NCI-H524 (cell line): ENCODE measurements around the gene UACA.

Experiments used
- DNase-seq, 2 experiments: peaks; one replicate each; lab custom pipeline; 2025; lab: John Stamatoyannopoulos, UW

The UACA gene

DNA sequence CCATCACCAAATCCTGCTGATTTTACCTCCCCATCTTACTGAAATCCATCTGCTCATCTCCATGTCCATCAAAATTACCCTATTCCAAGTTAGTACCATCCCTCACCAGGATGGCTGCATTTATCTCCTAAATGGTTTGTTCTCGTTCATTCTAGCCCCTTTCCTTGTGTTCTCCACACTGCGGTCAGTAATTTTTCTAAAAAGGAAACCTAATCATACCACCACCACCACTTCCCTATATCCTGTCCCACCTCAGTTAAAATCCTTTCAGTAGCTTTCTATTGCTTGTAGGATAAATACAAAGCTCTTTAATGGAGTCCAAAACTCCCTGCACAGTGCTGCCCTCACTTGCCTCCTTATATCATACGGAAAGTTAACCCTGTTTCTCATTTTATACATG is 51.1 kb downstream of the UACA start:
- DNase-seq = no peak

DNA sequence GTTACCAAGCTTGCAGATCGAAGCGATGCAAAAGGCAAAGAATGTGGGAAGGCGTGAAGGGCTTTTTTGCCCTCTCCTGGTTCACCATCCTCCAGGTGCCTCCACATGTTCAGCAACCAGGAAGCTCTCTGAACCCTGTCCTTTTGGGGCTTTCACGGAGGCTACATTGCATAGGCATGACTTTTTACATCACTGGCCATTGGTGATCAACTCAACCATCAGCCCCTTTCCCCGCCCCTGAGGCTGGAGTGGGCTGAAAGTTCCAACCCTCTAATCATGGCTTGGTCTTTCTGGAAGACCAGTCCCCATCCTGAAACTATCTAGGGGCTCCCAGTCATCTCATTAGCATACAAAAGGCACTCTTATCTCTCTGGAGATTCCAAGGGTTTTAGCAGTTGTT is 52.6 kb downstream of the UACA start:
- no peak for DNase-seq

DNA sequence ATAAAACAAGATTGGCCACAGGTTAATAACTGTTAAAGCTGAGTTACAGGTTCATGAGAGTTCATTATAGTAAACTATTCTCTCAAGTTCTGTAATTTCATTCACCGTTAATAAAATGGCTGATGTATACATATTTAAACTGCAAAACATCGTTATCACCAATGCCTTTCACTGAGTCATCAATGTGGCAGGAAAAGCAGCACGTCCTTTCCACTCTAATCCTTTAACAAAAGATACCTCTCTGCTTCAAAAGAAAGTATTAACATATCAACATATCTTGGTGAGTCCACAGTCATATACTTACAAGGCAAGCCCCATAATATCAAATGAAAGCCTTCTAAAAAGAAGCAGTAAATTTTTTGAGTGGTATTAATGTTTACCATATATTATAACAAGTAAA is 54.5 kb downstream of the UACA start:
- DNase-seq = no peak

DNA sequence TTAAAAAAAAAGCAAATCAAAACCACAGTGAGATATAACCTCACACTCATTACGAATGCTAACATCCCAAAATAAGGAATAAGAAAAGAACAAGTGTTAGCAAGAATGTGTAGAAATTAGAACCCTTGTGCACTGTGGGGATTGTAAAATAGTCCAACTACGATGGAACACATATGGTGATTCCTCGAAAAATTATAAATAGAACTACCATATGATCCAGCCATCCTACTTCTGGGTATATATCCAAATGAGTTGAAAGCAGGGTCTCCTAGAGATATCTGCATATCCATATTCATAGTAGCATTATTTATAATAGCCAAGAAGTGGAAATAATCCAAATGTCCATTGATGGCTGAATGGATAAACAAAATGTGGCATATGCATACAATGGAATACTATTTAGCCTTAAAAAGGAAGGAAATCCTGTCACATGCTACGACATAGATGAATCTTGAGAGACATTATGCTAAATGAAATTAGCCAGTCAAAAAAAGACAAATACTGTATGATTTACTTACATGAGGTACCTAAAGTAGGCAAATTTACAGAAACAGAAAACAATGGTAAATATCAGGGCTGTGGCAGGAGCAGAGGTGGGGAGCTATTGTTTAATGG is 55.6 kb downstream of the UACA start:
- DNase-seq = no peak

DNA sequence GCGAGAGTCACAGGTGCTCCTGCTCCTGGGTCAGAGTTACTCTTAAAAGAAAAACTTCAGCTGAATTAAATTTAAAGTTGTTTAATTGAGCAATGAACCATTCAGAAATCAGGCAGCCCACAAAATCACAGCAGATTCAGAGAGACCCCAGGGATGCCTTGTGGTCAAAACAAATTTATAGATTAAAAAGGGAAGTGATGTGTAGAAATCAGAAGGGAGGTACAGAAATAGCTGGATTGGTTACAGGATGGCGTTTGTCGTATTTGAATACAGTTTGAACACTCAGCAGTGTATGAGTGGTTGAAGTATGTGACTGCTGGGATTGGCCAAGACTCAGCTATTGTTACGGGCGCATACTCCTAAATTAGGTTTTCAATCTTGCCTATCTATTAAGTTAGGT is 58.6 kb downstream of the UACA start:
- no peak for DNase-seq

DNA sequence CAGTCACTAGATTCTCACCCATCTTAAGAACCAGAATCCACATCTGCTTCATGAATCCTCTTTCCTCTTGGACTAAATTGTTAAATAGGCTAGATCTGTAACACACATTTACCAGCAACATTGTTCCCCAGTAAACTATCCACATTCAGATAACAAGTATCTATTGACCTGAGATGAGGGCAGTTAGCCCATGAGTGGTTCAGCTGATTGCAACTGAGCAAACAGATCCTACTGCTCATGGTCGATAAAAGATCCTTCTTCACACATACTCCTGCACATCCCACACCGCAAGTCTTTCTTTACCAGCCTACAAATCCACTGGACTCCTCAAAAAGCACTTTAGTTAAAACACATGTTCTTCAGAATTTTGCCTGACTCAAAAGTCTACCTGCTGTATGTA is 59.2 kb downstream of the UACA start:
- DNase-seq = no peak

DNA sequence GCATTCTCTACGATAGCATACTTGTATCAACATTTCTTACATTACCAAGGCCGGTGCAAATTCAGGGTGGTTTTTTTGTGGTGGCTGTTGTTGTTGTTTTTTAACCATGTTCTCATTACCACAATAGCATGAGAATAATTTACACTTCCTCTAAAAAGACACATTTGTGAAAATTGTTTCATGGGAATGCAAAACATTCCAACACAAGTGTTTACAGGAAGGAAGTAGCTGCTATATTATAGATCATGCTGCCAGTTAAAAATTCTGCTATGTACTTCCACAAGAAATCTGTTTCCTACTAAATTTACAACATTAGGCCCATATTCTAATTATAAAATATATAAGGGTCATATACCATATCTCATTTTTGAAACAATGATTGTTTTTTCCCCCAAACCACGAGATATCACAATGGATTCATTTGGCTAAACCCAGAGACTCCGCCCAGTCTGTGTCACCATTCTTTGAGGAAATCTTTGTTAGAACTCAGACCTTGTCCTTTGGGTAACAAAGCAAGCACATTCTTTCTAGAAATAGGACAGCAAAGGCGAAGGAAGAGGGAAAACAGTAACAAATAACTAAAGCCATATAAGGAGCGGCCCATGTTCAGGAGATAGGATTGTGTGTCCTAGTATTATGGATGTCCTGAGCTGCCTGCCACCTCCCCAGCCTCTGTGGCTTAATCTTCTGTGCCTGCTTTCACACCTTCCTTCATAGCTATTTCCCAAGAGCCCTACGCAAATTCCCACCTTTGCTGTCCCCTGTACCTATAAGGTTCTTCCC is 60.1 kb downstream of the UACA start:
- no peak for DNase-seq

DNA sequence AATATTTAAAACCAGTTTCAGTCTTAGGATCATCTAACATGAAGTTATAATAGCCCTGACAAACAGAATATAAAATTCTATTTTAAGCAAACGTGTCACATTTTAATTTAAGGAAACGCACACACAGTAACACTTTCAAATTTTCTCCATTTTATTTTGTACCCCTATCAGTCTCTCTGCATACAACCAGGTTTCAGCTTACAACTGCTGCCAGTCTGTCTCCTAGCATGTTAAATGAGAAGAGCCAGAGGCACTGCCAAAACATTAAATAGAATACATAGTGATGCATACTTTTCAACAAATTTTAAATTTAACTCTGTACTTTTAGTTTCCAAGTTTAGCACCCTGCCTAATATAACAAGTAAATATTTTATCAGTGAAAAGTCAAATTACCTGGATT is 60.8 kb downstream of the UACA start:
- no peak for DNase-seq

DNA sequence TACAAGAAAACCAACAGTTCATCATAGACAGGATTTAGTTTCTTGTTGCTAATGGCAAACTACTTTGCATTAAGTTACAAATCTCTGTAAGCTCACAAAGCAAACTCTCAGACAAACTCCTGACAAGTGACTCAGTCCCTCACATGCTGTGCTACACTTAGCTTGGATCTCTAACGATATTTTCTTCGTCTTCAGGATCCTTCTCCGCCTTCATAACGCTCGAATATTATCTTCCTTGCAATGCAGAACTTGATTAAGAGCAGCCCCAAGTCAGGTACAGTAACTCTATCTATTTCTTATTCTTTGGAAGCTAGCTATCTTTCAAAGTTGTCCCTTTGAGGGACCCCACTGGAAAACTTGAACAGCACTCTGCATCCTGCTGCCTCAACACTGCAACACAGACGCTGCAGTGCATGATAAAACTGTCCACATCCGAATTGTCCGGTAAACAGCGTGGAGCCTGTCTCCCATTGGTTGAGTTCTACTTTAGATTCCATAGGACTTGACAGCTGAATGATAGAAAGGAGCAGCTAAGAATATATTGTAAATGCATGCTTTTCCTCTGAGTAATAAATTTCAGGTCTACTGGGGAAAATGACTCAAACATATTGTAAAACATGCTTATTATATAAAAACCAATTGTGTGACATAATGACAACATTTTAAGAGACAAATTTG is 61.3 kb downstream of the UACA start:
- no peak for DNase-seq

DNA sequence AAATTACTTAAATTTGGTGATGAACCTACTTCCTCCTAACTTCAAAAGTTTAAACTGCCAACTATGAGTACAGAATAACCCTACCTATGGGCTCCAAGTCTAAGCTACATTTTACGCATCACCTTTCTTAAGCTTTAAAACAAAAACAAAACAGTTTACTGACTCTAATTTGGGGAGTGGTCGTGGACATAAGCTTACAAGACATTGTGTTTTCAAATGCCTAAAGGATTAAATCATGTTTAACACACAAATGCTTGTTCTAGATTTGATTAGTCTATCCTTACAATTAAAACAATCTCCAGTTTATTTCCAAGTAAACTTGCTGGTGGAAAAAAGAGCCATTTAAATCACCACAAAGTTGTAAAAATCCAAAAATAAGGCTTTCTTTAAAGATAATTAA is 62.2 kb downstream of the UACA start:
- no peak for DNase-seq

DNA sequence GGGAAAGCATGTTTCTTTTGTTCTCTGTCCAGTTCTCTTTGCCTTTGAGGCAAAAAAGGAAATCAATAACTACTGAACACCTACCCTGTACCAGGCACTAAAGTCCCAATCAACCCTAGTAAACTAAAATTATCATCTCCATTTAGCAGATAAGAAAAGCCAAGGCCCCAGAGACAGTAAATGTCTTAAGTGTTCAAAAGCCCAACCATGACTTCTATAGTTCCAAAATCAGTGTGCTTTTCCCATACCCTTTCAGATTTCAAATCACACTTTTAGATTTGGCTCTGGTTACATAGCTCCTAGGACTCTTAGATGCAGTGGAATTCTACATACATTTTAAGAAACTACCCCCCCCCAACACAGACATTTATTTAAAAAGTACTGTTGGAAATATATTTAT is 63.5 kb downstream of the UACA start:
- DNase-seq = no peak

DNA sequence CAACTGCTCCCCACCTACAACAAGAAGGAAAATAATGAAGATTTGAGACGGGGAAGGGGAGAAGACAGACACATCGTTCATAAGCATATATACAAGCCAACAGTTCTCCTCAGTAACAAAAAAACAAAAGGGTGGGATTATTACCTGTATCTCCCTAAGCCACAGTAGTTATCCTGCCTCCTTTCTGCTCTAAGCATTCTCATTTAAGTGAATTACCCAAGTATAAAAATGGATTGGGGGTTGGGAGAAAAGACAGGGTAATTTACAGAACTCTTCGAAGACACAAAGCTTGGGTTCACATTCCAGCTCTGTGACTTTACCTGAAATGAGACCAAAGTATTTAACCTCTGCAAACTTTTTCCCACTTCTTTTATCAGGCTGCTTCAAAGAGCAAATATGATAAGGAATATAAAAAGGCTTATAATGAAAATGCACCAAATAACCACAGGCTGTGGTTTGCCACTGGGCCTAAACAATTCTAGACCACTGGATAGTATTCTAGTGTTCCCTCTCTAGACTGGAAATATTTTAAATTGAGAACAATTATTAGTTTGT is 64.4 kb downstream of the UACA start:
- no peak for DNase-seq

DNA sequence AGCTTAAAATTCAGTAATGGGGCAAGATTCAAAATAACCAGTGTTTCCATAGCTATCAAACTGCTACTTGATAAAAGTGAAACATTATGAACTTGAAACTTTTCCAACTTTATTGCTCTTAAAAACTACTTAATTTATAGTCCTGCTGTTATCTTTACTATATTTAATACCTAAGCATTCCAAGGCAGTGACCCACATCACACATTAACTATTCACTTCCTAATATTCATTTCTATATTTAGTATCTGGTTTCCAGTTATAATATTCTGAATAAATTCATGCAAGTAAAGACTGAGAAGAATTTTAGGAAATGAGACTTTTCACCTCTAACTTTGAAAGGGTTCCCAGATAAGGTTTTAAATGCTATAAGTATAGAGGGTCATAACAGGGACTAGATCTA is 64.9 kb downstream of the UACA start:
- no peak for DNase-seq

DNA sequence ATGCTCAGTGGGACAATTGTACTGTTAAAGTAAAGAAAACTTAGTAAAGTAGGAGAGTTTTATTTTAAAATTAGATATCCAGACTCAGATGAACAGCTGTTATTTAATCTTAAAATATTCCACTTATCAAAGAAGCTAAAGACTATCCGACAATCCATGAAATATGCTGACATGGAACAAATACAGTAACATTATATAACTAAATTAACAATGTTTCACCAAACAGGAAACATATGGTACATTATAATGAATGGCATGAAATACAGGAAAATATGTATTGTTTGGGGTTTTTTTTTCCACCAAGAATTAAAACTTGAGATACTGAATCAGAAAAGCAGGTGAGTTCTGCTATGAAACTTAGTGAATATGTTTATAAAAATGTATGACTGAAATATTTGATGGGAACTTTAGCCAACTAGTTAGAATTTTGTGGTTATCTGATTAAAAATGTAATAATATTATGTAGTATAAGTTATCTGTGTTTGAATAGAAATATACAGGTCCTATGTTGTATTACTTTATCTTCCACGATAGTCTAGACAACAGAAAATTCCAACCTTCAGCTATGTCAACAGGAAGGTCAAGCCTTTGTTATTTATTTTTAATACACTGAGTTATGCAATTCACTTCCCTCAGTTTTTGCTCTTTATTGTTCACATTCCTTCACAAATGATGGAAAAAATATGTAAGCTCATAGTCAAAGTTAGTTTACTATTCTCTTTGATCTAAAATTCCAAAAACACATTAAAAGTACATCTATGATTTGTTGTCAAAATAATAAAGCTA is 72.7 kb downstream of the UACA start:
- no peak for DNase-seq

DNA sequence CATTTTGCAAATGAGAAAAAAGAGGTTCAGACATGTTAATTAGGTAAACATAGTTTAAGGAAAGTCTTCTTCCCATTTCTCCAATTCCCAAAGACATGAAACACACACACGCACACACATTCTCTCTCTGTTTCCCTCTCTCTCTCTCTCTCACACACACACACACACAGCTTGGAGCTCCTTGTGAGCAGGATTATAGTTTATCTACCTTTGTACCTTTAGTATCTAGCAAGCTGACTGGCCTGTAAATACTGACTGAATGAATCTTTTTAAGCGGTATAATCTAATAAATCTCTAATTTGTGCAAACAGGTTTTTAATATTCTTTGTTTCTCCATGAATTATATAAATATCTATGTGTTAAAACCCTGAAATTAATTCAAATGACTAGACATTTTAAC is 73.3 kb downstream of the UACA start:
- DNase-seq = no peak

DNA sequence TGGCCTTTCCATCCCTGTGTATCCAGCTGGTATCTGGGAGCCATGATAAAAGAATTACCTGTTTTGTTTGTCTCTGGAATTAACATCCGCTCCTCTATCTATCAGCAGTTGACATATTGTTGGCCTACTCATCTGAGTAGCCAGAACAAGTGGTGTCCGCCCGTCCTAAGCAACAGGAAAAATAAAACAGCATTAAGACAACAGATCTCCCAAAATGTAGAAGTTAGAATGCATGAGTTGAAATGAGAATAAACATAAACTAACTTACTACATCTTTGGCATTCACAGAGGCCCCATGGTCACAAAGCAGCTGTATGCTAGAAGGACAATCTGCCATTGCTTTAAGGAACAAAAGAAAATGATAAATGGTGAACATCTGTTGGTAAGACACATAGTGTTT is 75.9 kb downstream of the UACA start:
- DNase-seq = no peak

DNA sequence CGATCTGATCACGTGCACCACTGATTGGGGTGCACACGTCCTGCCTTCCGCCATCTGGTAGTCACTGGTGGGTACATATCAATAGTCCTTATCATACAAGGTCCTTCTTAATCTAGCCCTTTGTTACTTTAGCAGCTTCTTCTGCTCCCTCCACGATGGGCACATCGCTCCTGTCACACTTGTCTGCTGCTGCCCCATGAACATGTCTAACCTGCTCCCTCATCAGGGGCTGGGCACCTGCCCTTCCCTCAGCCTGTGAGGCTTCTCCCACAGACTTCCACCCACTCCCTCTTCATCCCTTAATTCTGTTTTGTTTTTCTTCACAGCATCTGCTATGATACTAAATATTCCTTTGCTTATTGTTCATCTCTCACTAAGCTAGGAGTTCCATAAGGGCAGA is 82.5 kb downstream of the UACA start:
- DNase-seq = no peak

DNA sequence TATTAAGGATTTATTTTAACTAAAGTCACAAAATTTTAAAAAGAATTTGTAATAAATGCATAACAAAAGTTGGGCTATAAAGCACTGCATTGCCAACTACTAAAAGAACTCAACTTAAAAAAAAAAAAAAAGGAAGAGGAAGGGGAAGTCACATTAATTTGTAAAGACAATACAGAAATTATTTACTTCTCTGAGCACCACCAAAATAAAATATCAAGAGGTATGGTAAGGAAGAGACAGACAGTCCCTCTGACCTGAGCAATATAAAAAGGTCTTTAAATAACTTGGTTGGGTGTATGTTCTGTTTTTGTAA is 83.5 kb downstream of the UACA start:
- DNase-seq = no peak

DNA sequence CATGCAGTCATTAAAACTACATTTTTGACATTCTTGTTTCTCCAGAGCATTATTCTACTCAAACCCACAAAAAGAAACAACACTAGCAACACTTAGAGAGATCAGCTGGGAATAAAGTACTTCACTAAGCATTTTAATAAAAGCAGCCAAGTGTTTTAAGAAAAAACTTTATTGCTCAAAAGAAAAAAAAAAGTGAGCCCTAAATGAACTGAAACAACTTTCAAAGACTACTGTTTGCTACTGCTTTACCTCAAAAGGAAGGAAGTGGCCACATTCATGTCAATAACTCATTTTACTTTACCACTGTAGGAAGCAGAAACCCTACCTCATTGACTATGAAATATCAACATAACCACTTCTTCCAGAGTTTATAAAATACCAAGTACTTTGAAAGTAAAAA is 91.3 kb downstream of the UACA start:
- DNase-seq = no peak

DNA sequence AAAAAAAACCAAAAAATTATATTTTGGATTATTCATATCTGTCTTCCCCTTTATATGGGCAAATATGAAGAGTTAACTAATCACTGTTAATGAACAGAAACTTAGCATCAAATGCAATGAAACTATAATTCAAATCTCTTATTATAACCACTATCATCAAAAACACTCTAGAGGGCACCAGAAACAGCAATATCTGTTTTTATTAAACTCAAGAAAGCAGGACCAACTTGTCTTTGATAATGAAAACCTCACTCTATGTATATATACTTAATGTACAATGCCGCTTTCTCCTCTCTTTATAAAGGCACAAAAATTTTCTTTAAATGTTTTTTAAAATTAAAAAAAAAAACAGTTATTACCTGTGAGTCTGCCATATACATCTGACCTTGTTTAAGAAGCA is 92.7 kb downstream of the UACA start:
- peak in 1 of 2 experiments; percentile 17 for DNase-seq

DNA sequence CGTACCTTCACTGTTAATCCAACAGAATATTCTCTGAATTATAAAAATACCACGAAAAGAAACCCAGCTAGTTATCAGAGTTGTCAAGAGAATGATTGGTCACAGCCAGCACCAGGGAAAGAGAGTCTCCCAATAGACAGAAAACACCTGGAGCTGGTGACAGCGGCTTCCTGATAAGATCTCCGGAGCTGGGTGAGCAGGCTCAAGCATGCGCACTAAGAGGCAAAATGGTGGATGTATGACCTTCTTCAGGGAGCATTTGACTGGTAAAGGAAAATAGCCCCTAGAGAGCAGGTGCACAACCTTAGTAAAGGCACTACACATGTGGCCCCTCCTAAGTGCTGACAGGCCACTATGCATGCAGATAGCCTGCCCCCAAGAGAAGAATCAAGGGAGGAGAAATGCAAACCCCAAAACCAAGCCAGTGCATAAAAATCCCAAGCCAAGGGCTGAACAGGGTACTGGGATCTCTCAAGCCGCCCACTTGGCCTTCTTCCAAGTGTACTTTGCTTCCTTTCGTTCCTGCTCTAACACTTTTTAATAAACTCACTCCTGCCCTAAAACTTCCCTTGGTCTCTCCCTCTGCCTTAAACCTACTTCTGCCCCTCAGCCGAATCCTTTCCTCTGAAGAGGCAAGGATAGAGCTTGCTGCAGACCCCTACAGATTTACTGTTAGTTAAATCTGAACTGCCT is 93.2 kb downstream of the UACA start:
- no peak for DNase-seq

DNA sequence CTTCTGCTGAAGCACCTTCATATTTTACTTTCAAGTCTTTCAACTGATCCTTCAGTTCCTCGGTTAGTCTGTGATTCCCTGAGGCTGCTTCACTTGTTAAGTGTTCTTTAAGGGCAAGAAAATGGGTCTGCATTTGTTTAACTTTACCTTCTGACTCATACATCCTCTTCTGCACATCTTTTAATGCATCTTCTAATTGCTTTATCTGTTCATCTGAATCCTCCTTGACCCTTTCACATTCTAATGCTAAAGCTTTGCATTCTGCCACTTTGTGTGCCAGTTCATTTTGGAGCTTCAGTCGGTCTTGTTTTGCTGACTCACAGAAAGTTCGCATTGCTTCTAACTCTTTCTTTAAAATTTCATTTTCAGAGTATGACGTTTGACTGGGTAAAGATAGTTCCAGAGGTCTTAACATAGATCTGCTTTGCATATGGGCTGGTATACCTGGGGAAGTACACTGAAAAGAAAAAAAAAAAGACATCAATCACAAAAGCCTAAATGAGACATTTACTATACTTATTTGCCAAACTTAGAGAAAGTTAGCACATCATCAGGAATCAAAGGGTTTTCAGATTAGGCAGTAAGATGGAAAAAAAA is 94.3 kb downstream of the UACA start:
- DNase-seq = no peak
